A673 (cell line): Measurements from ENCODE around the gene XBP1.

ENCODE experiments used
- EZH2 ChIP-seq: fragments of 200-600 bp; sonication (generic); IDR thresholded peaks from 2 replicates; pipeline ENCODE4 v1.6.1; 2017; ENCODE audit warnings: borderline replicate concordance, low read depth, mild to moderate bottlenecking, mixed read lengths, antibody characterized with exemption, low read length; ENCODE audit not compliant: poor library complexity, severe bottlenecking
- TF ChIP-seq, protein P1 (sequence below): fragments of 300-800, 200-600 bp; sonication (generic); conservative IDR thresholded peaks from 2 replicates; pipeline ENCODE4 v1.5.1; 2017; ENCODE audit warnings: low read depth, mild to moderate bottlenecking, antibody characterized with exemption, low read length, moderate library complexity, mixed read lengths

DNA sequence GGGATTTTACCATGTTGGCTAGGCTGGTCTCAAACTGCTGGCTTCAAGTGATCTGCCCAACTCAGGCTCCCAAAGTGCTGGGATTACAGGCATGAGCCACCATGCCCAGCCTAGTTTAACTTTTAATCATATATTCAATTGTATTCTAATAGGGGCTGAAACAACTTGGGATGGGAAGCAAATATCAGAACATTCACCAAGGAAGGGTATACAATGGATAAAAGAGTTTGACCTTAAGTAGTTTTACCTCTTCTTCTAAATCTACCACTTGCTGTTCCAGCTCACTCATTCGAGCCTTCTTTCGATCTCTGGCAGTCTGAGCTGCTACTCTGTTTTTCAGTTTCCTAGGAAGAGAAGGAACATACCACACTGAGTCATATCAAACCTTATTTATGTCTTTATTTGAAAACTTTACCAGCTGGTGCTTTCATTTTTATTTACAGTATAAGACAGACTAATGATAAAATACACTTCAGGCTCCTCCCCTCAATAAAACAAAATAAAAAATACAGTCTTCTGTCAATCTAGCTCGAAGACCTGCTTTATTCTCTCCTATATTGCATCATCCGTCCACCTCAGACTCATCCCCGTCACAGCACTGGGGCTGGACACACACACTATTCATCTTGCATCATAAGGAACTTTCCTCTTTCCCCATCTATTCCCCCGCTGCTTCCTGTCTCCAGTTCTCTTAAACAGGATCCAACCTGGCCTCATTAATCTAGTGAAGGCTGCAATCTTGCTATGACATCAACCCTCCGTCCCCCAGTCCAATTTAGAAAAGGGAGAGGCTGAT is 1.4 kb downstream of the XBP1 start:
- no peak for TF ChIP-seq EZH2
- TF ChIP-seq, protein P1, sequence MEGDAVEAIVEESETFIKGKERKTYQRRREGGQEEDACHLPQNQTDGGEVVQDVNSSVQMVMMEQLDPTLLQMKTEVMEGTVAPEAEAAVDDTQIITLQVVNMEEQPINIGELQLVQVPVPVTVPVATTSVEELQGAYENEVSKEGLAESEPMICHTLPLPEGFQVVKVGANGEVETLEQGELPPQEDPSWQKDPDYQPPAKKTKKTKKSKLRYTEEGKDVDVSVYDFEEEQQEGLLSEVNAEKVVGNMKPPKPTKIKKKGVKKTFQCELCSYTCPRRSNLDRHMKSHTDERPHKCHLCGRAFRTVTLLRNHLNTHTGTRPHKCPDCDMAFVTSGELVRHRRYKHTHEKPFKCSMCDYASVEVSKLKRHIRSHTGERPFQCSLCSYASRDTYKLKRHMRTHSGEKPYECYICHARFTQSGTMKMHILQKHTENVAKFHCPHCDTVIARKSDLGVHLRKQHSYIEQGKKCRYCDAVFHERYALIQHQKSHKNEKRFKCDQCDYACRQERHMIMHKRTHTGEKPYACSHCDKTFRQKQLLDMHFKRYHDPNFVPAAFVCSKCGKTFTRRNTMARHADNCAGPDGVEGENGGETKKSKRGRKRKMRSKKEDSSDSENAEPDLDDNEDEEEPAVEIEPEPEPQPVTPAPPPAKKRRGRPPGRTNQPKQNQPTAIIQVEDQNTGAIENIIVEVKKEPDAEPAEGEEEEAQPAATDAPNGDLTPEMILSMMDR = no peak
